Heart right ventricle (tissue), 16 donors: ENCODE measurements around the gene ANKH. TPM values are rescaled to one million over a fixed set of nuclear protein-coding genes. Genes with fewer than 3 reads are reported as not detected.

Experiments
- ATAC-seq, 8 donors: fragments of 200-7000 bp; cut with Tn5 transposase; one replicate each; pipeline ENCODE4 v1.9.1; 2020; ENCODE audit warnings: mild to moderate bottlenecking in 8 of 8, moderate library complexity in 8 of 8, moderate number of reproducible peaks in 1 of 8
- DNase-seq, 2 donors: peaks; one replicate each; pipeline ENCODE4 v3.0.0-alpha.2; 2020
- H3K27ac ChIP-seq, 10 donors: fragments of 200-600 bp; sonication (generic) in 2 of 10; one replicate each; pipeline versions ENCODE4 v1.5.0 to v1.8.0; 2020 to 2022; ENCODE audit warnings: mild to moderate bottlenecking in 3 of 10
- H3K27me3 ChIP-seq, 7 donors: fragments of 200-600 bp; one replicate each; pipeline ENCODE4 v1.8.0; 2021 to 2022; ENCODE audit warnings: mild to moderate bottlenecking in 2 of 7
- H3K36me3 ChIP-seq, 9 donors: fragments of 200-600 bp; sonication (generic) in 1 of 9; one replicate each; pipeline versions ENCODE4 v1.5.0 to v1.8.0; 2020 to 2022; ENCODE audit warnings: mild to moderate bottlenecking in 2 of 9
- H3K4me1 ChIP-seq, 9 donors: fragments of 200-600 bp; sonication (generic) in 1 of 9; one replicate each; pipeline versions ENCODE4 v1.5.0 to v1.8.0; 2020 to 2022; ENCODE audit warnings: mild to moderate bottlenecking in 4 of 9
- H3K4me3 ChIP-seq, 10 donors: fragments of 200-600 bp; sonication (generic) in 2 of 10; one replicate each; pipeline versions ENCODE4 v1.5.0 to v1.8.0; 2020 to 2022; ENCODE audit warnings: mild to moderate bottlenecking in 7 of 10, moderate library complexity in 2 of 10
- H3K9me3 ChIP-seq, 11 donors: fragments of 200-600 bp in 10 of 11; sonication (generic) in 2 of 11; one replicate each; pipeline versions ENCODE4 v1.5.0 to v1.8.0; 2013 to 2022; ENCODE audit warnings: mild to moderate bottlenecking in 2 of 11, control low read depth in 1 of 11, moderate library complexity in 1 of 11
- WGBS, 2 donors: extraction: QIAGEN DNeasy Blood & Tissue Kit; methylation state at CpG; one replicate each; pipeline ENCODE4 v1.1.7; 2013; ENCODE audit warnings: inconsistent platforms in 1 of 2; 5-methylcytosine and 5-hydroxymethylcytosine counted together
- intact Hi-C, 10 donors: fragments of 100-400 bp; cut with DNase I; formaldehyde crosslinking; loops; one replicate each; pipeline versions ENCODE4 v1.11.1 to v1.14.2; 2022
- polyA plus RNA-seq, 2 donors: library from polyadenylated mRNA; stranded (reverse); fragments of 200-250 nt; gene quantifications; one replicate each; pipeline ENCODE4 v1.2.3, GENCODE V29; 2013
- total RNA-seq, 10 donors: library from RNA; stranded (reverse); fragmentation: NEBNext Ultra II Directional in 3 of 10; extraction: Animal tissue kit (Norgen Biotek cat#: 25700) in 3 of 10; gene quantifications; one replicate each; pipeline versions ENCODE4 v1.2.1 to v1.2.4, GENCODE V29; 2021 to 2023
- TF ChIP-seq, protein P1 (sequence below), 9 donors: fragments of 200-600 bp; sonication (generic) in 2 of 9; IDR thresholded peaks; one replicate each; pipeline versions ENCODE4 v1.5.0 to v1.8.0; 2021 to 2022; ENCODE audit warnings: antibody characterized with exemption in 9 of 9, mild to moderate bottlenecking in 5 of 9, moderate library complexity in 1 of 9
- donor health status: Arrhythmogenic right ventricular cardiomyopathy.
- donor health status: ischemic (EF 13 %, LVEDD 7.1; RV severe dilation, severe dysfunction).
- donor health status: healthy with polysubstance abuse.
- donor health status: DM: no; HTN: yes; CAD: no.
- donor health status: DM: no; HTN: no; CAD: no.
- donor health status: ischemic (EF 25% LVEDD 6.9; RV normal size, moderate dysfunction).
- donor health status: ischemic (EF 25% LVEDD 5.7; RV mildly dilated, moderate dysfunction).
- donor health status: healthy.
- donor health status: DM: yes; HTN: yes; CAD: no.
- donor health status: Ischemic cardiomyopathy.
- donor health status: ischemic (EF 35%, LVEDD 5.7; RV mildly dilated, moderate dysfunction).
- donor health status: nonischemic (EF 11% LVEDD 7.7; RV severe dilation, severe dysfunction).
- donor health status: DM: yes; HTN: yes; CAD: no.
- donor health status: PGD.
- donor health status: ischemic (EF 29% LVEDD 5.4; RV normal size, mild dysfunction).
- donor health status: nonischemic (EF 23%, LVEDD 6.1; RV moderate dilation, normal function).

The ANKH gene
- total and polyA plus RNA-seq, 12 donors = 51.0 to 256 (median 192) TPM

DNA sequence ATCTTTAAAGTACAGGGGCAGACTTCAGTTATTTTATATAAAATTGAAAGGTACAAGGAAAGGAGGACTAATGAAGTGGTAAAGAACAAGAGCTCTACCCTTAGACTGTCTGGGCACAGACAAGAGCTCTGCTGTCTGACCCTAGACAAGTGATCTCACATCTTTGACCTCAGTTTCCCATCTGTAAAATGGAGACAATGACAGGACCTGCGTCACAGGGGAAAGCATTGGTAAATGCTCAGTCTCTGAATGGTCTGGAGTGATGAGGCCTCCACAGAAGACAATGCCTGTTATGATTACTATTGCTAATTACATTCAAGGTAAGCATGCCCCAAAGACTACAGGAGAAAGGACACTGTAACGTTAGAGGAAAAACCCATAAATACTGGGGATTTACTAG lies 37.5 kb downstream of the ANKH start:
- no peaks in the 10 kb centered on the region for H3K27me3 ChIP-seq
- ATAC-seq (no peak), DNase-seq (no peak)
- H3K27ac ChIP-seq = no peak overlapping the region
- TF ChIP-seq, protein P1, sequence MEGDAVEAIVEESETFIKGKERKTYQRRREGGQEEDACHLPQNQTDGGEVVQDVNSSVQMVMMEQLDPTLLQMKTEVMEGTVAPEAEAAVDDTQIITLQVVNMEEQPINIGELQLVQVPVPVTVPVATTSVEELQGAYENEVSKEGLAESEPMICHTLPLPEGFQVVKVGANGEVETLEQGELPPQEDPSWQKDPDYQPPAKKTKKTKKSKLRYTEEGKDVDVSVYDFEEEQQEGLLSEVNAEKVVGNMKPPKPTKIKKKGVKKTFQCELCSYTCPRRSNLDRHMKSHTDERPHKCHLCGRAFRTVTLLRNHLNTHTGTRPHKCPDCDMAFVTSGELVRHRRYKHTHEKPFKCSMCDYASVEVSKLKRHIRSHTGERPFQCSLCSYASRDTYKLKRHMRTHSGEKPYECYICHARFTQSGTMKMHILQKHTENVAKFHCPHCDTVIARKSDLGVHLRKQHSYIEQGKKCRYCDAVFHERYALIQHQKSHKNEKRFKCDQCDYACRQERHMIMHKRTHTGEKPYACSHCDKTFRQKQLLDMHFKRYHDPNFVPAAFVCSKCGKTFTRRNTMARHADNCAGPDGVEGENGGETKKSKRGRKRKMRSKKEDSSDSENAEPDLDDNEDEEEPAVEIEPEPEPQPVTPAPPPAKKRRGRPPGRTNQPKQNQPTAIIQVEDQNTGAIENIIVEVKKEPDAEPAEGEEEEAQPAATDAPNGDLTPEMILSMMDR (IDR thresholded peaks at IDR 0.05) = no peak
- 87 to 92% methylated on average over 2 of the region's 2 CpGs for WGBS, 2 donors
- peaks cover 8 to 59% (median 29%) of the 10 kb centered on the region in 9 donors for H3K4me1 ChIP-seq
- intact Hi-C loops = no loop called here
- peaks cover 0 to 15% (median 0%) of the 10 kb centered on the region in 9 donors for H3K36me3 ChIP-seq
- H3K9me3 ChIP-seq = peaks cover 0 to 6% (median 0%) of the 10 kb centered on the region in 11 donors
- no peak overlapping the region for H3K4me3 ChIP-seq

DNA sequence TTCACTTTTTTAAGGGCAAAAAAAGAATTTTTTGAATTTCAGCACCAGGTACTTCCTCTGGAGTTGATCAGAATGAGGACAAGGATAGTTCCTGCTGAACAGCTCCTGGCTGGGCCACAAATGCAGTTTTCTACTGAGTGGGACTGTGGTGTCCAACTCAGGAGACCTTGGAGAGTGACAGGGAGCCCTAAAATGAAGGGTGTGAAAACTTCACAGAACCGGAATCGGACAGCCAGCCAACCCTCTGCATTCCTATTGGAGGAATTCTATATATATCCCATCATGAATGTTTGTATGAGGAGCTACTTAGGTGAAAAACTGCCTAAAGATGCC lies 40.6 kb downstream of the ANKH start:
- Histone ChIP-seq H3K36me3 (no peaks in the 10 kb centered on the region), H3K9me3 (no peaks in the 10 kb centered on the region), H3K27me3 (no peaks in the 10 kb centered on the region), H3K4me3 (no peak overlapping the region), H3K4me1 (peaks cover 8 to 71% (median 30%) of the 10 kb centered on the region in 9 donors), H3K27ac (no peak overlapping the region)
- 59 to 61% methylated on average over 2 of the region's 2 CpGs for WGBS, 2 donors
- no peak for DNase-seq
- peak in 4 of 8 donors; percentile 25 to 35 (median 27) for ATAC-seq
- intact Hi-C loops = no loop called here
- TF ChIP-seq, protein P1 (IDR thresholded peaks at IDR 0.05) = no peak

DNA sequence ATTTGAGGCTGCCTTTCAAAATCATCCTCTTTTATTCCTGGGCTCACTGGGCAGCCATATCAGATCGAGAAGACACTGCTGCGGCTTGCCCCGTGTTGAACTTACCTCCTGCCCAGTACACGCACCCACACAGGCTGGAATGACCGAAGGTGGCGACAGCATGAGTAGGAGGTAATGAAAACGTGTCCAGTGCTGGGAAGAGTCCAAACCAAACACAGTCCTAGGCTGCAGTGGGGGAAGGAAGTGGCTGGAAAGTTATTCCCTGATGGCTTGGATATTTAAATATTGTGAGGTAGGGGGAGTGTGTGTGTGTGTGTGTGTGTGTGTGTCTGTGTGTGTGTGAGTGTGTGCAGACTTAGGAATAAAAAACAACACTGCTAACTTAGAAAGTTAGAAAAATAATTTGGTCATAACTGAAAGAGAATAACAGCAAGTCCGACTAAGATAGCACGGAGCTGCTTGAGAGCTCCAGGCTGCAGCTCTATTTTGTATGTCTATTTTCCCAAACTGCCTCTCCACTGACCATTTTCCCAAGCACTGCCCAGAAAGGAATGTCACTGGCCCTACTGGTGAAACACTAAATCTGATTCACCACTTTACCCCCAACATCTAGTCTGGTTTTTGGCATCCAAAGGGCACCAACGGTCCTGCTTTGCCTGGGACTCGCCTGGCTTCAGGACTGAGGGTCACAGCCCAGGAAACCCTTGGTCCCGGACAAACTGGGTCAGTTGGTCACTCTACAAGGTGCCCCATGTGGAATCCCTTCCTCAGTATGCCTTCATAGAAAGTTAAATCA lies 41.2 kb downstream of the ANKH start:
- peak in 1 of 2 donors; percentile 42 for DNase-seq
- TF ChIP-seq, protein P1 (IDR thresholded peaks at IDR 0.05) = no peak
- Histone ChIP-seq H3K4me3 (no peak overlapping the region), H3K27ac (no peak overlapping the region), H3K9me3 (no peaks in the 10 kb centered on the region), H3K36me3 (no peaks in the 10 kb centered on the region), H3K27me3 (no peaks in the 10 kb centered on the region), H3K4me1 (peaks cover 8 to 71% (median 30%) of the 10 kb centered on the region in 9 donors)
- peak in 7 of 8 donors; percentile 35 to 77 (median 47) for ATAC-seq
- WGBS, 2 donors = 62 to 64% methylated on average over 12 of the region's 12 CpGs
- intact Hi-C loops = loop anchor here in 1 of 10 donors (1.0 kb wide), 1 partner anchor 34 kb away; no protein-coding TSS in a partner anchor

DNA sequence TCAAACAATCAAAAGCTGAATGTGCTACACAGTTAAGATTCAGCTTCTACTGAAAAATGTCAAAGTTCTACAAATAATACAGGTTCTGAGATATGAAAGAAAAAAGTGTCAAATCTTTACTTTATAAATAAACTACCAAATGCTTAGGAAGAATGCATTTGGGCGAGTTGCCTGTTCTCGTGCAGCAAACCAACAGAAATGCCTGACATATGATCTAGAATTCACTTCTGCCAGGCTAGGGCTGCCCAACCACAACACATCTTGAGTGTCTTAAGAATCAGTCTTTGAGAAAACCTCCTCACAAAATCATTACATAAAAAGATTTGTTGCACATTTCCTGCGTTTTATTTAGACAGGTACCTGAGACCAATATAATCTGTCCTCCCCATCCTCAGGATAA lies 42.2 kb downstream of the ANKH start:
- Histone ChIP-seq H3K4me1 (peaks cover 6 to 72% (median 35%) of the 10 kb centered on the region in 9 donors), H3K27ac (no peak overlapping the region)
- ATAC-seq = no peak

More for the DNA sequence above, 42.2 kb downstream of the ANKH start:
- no peaks in the 10 kb centered on the region for H3K9me3 ChIP-seq
- WGBS, 2 donors = 70 to 81% methylated on average over 3 of the region's 3 CpGs
- intact Hi-C loops = no loop called here
- H3K27me3 ChIP-seq = no peaks in the 10 kb centered on the region
- H3K36me3 ChIP-seq = no peaks in the 10 kb centered on the region
- TF ChIP-seq, protein P1 (IDR thresholded peaks at IDR 0.05) = no peak
- no peak for DNase-seq
- no peak overlapping the region for H3K4me3 ChIP-seq
